ENCODE measurements around the gene IGSF6. TPM values are rescaled to one million over a fixed set of nuclear protein-coding genes. Genes with fewer than 3 reads are reported as not detected.
"Not testable (repeated sequence)": the region's sequence is repeated elsewhere in the genome, so short reads cannot be mapped to it uniquely, and the experiment has no call there.

Gene IGSF6
- total RNA-seq, 1 experiment from 2014 or later: 0.36 TPM

DNA sequence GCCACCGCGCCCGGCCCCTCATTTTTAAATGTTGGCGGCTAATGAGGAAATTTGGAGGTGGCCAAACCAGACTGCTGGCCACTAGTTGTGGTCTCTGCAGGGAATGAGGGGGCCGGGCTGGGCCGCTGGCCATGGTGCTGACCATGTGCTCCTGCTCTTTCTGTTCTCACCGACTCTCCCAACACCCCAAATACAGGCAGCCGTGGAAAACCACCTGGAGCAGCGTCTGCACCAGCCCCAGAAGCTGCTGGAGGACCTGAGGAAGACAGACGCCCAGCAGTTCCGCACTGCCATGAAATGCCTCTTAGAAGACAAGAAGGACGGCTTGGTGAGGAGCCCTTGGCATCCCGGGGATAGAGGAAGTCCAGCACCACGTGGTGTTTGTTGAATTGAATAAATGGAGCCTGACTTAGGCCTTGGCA lies 32.6 kb upstream of the IGSF6 start:
- Histone ChIP-seq H3K27me3 (ENCODE audit: low read length) (peaks cover 3% of the 10 kb centered on the region; the same call in 1 of the 2 replicates), H3K4me1 (ENCODE audit: insufficient read depth, low read length) (no peaks in the 10 kb centered on the region), H3K9me3 (ENCODE audit: low read length) (no peaks in the 10 kb centered on the region), H3K36me3 (ENCODE audit: low read depth, low read length) (no peaks in the 10 kb centered on the region), H3F3A (ENCODE audit: low read length, unreplicated experiment) (no peaks in the 10 kb centered on the region), H2AFZ (ENCODE audit: low read length) (no peak overlapping the region), H3K79me2 (ENCODE audit: low read length) (no peaks in the 10 kb centered on the region), H3K4me3 (ENCODE audit: low read length) (no peak overlapping the region), H3K27ac (ENCODE audit: low read length) (no peak overlapping the region), H3K9me2 (replicated peaks; ENCODE audit: low read length) (no peaks in the 10 kb centered on the region), H3K4me2 (ENCODE audit: low read length) (no peak overlapping the region), H4K20me1 (ENCODE audit: low read length) (no peaks in the 10 kb centered on the region), H3K9ac (ENCODE audit: low read length) (no peak overlapping the region)
- intact Hi-C loops (cut with micrococcal nuclease): no loop called here
- ChIA-PET CTCF (no interaction called here), POLR2A (ENCODE audit: unreplicated experiment) (no interaction called here)
- TF ChIP-seq EZH2 (IDR thresholded peaks at IDR 0.05; ENCODE audit: low read length, unreplicated experiment) (no peak), EZH2phosphoT487 (IDR thresholded peaks at IDR 0.05; ENCODE audit: borderline replicate concordance, low read length) (no peak)
- TF ChIP-seq, protein P1, sequence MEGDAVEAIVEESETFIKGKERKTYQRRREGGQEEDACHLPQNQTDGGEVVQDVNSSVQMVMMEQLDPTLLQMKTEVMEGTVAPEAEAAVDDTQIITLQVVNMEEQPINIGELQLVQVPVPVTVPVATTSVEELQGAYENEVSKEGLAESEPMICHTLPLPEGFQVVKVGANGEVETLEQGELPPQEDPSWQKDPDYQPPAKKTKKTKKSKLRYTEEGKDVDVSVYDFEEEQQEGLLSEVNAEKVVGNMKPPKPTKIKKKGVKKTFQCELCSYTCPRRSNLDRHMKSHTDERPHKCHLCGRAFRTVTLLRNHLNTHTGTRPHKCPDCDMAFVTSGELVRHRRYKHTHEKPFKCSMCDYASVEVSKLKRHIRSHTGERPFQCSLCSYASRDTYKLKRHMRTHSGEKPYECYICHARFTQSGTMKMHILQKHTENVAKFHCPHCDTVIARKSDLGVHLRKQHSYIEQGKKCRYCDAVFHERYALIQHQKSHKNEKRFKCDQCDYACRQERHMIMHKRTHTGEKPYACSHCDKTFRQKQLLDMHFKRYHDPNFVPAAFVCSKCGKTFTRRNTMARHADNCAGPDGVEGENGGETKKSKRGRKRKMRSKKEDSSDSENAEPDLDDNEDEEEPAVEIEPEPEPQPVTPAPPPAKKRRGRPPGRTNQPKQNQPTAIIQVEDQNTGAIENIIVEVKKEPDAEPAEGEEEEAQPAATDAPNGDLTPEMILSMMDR (conservative IDR thresholded peaks at IDR 0.05; ENCODE audit: low read depth, low read length): no peak
- no peak for ATAC-seq
- DNase-seq: no peak
- no TSS peak for BruUV-seq (replicated peaks)

DNA sequence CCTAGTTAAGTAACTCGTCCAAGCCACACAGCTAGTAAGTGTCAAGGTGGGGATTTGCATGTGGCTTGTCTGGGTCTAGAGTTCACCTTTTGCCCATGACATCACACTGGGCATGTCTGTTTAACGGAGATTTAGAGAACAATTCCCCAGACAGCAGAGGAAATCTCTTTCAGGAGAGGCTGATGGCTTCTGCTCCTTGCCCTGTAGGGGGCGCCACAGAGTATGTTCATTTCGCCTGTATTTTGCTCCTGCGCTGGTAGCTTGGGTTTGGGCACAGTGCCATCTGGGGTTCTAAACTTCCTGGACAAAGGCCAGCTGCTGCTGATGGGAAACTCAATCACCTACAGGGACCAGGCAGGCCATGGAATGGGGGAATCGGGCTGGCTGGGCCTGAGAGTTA lies 31.8 kb upstream of the IGSF6 start:
- no peak overlapping the region for H3K4me3 ChIP-seq (ENCODE audit: low read length)
- H3K27me3 ChIP-seq (ENCODE audit: low read length): peaks cover 3% of the 10 kb centered on the region; the same call in 1 of the 2 replicates
- no peak overlapping the region for H3K4me2 ChIP-seq (ENCODE audit: low read length)
- no peaks in the 10 kb centered on the region for H4K20me1 ChIP-seq (ENCODE audit: low read length)
- DNase-seq (no peak), ATAC-seq (no peak)
- CTCF ChIA-PET: no interaction called here
- H3K9ac ChIP-seq (ENCODE audit: low read length): no peak overlapping the region
- H3F3A ChIP-seq (ENCODE audit: low read length, unreplicated experiment): no peaks in the 10 kb centered on the region
- no peaks in the 10 kb centered on the region for H3K79me2 ChIP-seq (ENCODE audit: low read length)
- intact Hi-C loops (cut with micrococcal nuclease): no loop called here
- H3K9me2 ChIP-seq (replicated peaks; ENCODE audit: low read length): no peaks in the 10 kb centered on the region
- TF ChIP-seq, protein P1 (conservative IDR thresholded peaks at IDR 0.05; ENCODE audit: low read depth, low read length): peak; percentile 66
- TF ChIP-seq EZH2phosphoT487 (IDR thresholded peaks at IDR 0.05; ENCODE audit: borderline replicate concordance, low read length): no peak
- H3K27ac ChIP-seq (ENCODE audit: low read length): no peak overlapping the region
- BruUV-seq (replicated peaks): no TSS peak
- no peaks in the 10 kb centered on the region for H3K36me3 ChIP-seq (ENCODE audit: low read depth, low read length)
- no peak overlapping the region for H2AFZ ChIP-seq (ENCODE audit: low read length)
- H3K4me1 ChIP-seq (ENCODE audit: insufficient read depth, low read length): no peaks in the 10 kb centered on the region
- POLR2A ChIA-PET (ENCODE audit: unreplicated experiment): no interaction called here
- no peaks in the 10 kb centered on the region for H3K9me3 ChIP-seq (ENCODE audit: low read length)

DNA sequence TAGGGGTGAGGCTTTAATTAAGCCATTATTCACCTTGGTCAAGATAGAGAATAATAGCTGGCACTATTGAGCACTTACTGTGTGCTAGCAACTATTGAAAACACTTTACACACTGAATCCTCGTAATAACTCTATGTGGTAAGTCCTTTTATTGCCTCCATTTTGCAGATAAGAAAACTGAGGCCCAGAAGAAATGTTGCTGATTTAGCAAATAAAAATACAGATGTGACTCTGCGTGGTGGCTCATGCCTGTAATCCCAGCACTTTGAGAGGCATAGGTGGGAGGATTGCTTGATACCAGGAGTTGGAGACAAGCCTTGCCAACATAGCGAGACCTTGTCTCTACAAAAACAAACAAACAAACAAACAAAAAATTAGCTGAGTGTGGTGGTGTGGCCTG lies 30.8 kb upstream of the IGSF6 start:
- Histone ChIP-seq H3K9me3 (ENCODE audit: low read length) (no peaks in the 10 kb centered on the region), H4K20me1 (ENCODE audit: low read length) (no peaks in the 10 kb centered on the region), H3K27me3 (ENCODE audit: low read length) (no peaks in the 10 kb centered on the region), H3F3A (ENCODE audit: low read length, unreplicated experiment) (no peaks in the 10 kb centered on the region), H3K4me2 (ENCODE audit: low read length) (no peak overlapping the region), H3K9me2 (replicated peaks; ENCODE audit: low read length) (no peaks in the 10 kb centered on the region), H3K4me3 (ENCODE audit: low read length) (no peak overlapping the region), H3K4me1 (ENCODE audit: insufficient read depth, low read length) (no peaks in the 10 kb centered on the region), H3K9ac (ENCODE audit: low read length) (no peak overlapping the region), H3K79me2 (ENCODE audit: low read length) (no peaks in the 10 kb centered on the region), H3K36me3 (ENCODE audit: low read depth, low read length) (no peaks in the 10 kb centered on the region), H3K27ac (ENCODE audit: low read length) (no peak overlapping the region), H2AFZ (ENCODE audit: low read length) (no peak overlapping the region)
- no TSS peak for BruUV-seq (replicated peaks)
- ChIA-PET POLR2A (ENCODE audit: unreplicated experiment) (no interaction called here), CTCF (no interaction called here)
- intact Hi-C loops (cut with micrococcal nuclease): no loop called here
- ATAC-seq: no peak
- no peak for DNase-seq
- TF ChIP-seq EZH2 (IDR thresholded peaks at IDR 0.05; ENCODE audit: low read length, unreplicated experiment): no peak

DNA sequence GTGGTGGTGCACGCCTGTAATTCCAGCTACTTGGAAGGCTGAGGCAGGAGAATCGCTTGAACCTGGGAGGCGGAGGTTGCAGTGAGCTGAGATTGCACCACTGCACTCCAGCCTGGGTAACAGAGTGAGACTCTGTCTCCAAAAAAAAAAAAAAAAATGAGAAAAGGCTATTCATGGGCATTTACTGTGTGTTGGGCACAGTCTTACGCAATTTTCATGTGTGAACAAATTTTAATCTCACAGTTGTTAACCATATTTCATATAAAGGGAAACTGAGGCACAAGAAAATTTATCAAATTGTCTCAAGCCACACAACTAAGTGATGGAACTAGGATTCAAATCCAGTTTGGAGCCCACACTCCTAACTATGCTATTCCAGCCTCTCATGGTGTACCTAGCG lies 28.3 kb upstream of the IGSF6 start:
- H3K79me2 ChIP-seq (ENCODE audit: low read length); H3K4me1 ChIP-seq (ENCODE audit: insufficient read depth, low read length); H3K4me2 ChIP-seq (ENCODE audit: low read length); H3K9me3 ChIP-seq (ENCODE audit: low read length); BruUV-seq (replicated peaks); H3K27me3 ChIP-seq (ENCODE audit: low read length); ATAC-seq; H3K4me3 ChIP-seq (ENCODE audit: low read length); H3K9ac ChIP-seq (ENCODE audit: low read length); H3F3A ChIP-seq (ENCODE audit: low read length, unreplicated experiment); intact Hi-C loops (cut with micrococcal nuclease); H2AFZ ChIP-seq (ENCODE audit: low read length); H4K20me1 ChIP-seq (ENCODE audit: low read length); H3K9me2 ChIP-seq (replicated peaks; ENCODE audit: low read length); H3K36me3 ChIP-seq (ENCODE audit: low read depth, low read length); DNase-seq; CTCF ChIA-PET; H3K27ac ChIP-seq (ENCODE audit: low read length): not testable (repeated sequence)
- POLR2A ChIA-PET (ENCODE audit: unreplicated experiment): interaction anchor here (0.6 kb wide), 1 partner anchor 28 kb away, joined by 10 read pairs; no protein-coding TSS in a partner anchor

DNA sequence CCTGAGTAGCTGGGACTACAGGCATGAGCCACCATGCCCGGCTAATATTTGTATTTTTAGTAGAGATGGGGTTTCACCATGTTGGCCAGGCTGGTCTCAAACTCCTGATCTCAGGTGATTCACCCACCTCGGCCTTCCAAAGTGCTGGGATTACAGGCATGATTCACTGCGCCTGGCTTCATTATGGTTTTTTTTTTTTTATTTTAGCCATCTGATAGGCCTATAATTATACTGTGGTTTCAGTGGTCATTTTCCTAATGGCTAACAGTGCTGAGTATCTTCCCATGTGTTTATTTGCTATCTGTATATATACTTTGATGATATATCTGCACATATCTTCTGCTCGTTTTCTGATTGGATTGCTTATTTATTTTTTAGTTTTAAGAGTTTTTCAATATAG lies 22.0 kb upstream of the IGSF6 start:
- BruUV-seq (replicated peaks); DNase-seq; H2AFZ ChIP-seq (ENCODE audit: low read length); POLR2A ChIA-PET (ENCODE audit: unreplicated experiment); H3K4me1 ChIP-seq (ENCODE audit: insufficient read depth, low read length); CTCF ChIA-PET; H3K27ac ChIP-seq (ENCODE audit: low read length); H3K36me3 ChIP-seq (ENCODE audit: low read depth, low read length); H3K9me3 ChIP-seq (ENCODE audit: low read length); H3K9ac ChIP-seq (ENCODE audit: low read length); H3K4me3 ChIP-seq (ENCODE audit: low read length); H3K9me2 ChIP-seq (replicated peaks; ENCODE audit: low read length); H3F3A ChIP-seq (ENCODE audit: low read length, unreplicated experiment); H3K27me3 ChIP-seq (ENCODE audit: low read length); H3K4me2 ChIP-seq (ENCODE audit: low read length); intact Hi-C loops (cut with micrococcal nuclease); H4K20me1 ChIP-seq (ENCODE audit: low read length); ATAC-seq; H3K79me2 ChIP-seq (ENCODE audit: low read length): not testable (repeated sequence)
